HS-27A (cell line): ENCODE measurements around the gene RPL15.
A peak's percentile ranks its signal among the peaks of the same experiment; 100 is the strongest.
"Not testable (repeated sequence)": the region's sequence is repeated elsewhere in the genome, so short reads cannot be mapped to it uniquely, and the experiment has no call there.

Source experiments
- DNase-seq: peaks from one replicate; pipeline ENCODE4 v3.0.0-alpha.2; 2012; ENCODE audit warnings: low read depth, missing footprints

Gene RPL15

GRCh38 chr3:23889950-23890349 is 27.0 kb upstream of the RPL15 start:
- DNase-seq = no peak

GRCh38 chr3:23894254-23895061 is 22.5 kb upstream of the RPL15 start:
- no peak for DNase-seq

- no peak for DNase-seq
Measured at GRCh38 chr3:23895181-23895580, 21.8 kb upstream of the RPL15 start.

- DNase-seq = no peak
Measured at GRCh38 chr3:23900744-23901143, 16.2 kb upstream of the RPL15 start.

GRCh38 chr3:23904545-23904944 is 12.4 kb upstream of the RPL15 start:
- no peak for DNase-seq

GRCh38 chr3:23909341-23909740 is 7.6 kb upstream of the RPL15 start:
- no peak for DNase-seq

- DNase-seq = no peak
Measured at GRCh38 chr3:23911397-23911796, 5.5 kb upstream of the RPL15 start.

GRCh38 chr3:23912335-23912734 is 4.6 kb upstream of the RPL15 start:
- DNase-seq = not testable (repeated sequence)

- DNase-seq = no peak
Measured at GRCh38 chr3:23913182-23913581, 3.8 kb upstream of the RPL15 start.

GRCh38 chr3:23913873-23914743 is 2.8 kb upstream of the RPL15 start:
- DNase-seq = no peak

GRCh38 chr3:23915537-23916108 is 1.3 kb upstream of the RPL15 start:
- DNase-seq = no peak

- peak; percentile 50 for DNase-seq
Measured at GRCh38 chr3:23916152-23916885, 613 bp upstream of the RPL15 start.

- DNase-seq = not testable (repeated sequence)
Measured at GRCh38 chr3:23917679-23918303, 859 bp downstream of the RPL15 start.

- not testable (repeated sequence) for DNase-seq
Measured at GRCh38 chr3:23918331-23918730, 1.4 kb downstream of the RPL15 start.

- DNase-seq = no peak
Measured at GRCh38 chr3:23919628-23920027, 2.7 kb downstream of the RPL15 start.

GRCh38 chr3:23920151-23920655 is 3.3 kb downstream of the RPL15 start:
- DNase-seq = no peak

GRCh38 chr3:23921052-23921511 is 4.2 kb downstream of the RPL15 start:
- no peak for DNase-seq

GRCh38 chr3:23923786-23924185 is 6.9 kb downstream of the RPL15 start:
- no peak for DNase-seq

GRCh38 chr3:23926246-23926645 is 9.3 kb downstream of the RPL15 start:
- DNase-seq = no peak

GRCh38 chr3:23926736-23927135 is 9.8 kb downstream of the RPL15 start:
- DNase-seq = no peak

GRCh38 chr3:23928524-23928923 is 11.6 kb downstream of the RPL15 start:
- no peak for DNase-seq
